Measurements from ENCODE around the gene GSTO2. TPM values are rescaled to one million over a fixed set of nuclear protein-coding genes. Genes with fewer than 3 reads are reported as not detected.

GSTO2 gene
- total and polyA plus RNA-seq, 2 donors from 2014 or later, result 22.3 to 56.7 TPM

DNA sequence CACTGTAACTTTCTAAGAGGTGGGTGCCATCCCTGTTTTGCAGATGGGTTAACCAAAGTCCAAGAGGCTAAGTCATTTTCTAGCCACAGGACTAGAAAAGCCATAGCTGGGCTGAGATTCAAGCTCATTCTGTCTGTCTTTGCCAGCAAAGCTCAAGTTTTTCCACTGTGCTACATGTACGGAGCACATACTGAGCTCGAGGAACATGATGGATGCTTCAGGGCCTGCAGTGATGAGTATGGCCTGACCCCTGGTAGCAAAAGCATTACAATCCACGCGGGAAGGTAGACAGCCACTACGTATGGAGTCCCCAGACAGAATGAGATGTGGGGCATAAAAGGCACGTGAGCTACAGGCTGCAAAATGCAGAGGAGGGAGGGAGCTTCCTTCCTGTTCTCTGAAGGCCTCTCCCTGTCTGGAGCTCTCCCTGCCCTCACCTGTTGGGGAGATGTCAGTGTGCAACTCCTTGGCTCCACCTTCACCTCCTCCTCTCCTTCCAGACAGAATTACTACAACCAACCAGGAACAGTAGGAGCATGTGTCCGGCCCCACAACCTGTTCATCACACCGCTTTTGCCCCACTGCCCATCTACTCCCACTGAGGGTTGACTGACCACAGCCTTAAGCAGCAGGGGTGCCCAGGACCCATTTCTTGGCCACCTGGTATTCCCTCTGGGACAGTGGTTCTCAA, 52.9 kb downstream of the GSTO2 start:
- Histone ChIP-seq H3K27me3 (ENCODE audit: control insufficient read depth, insufficient read depth, low read length) (no peaks in the 10 kb centered on the region), H3K4me3 (ENCODE audit: low read length in 3 of 3) (no peak overlapping the region), H3K9ac (ENCODE audit: low read length in 3 of 3) (peak overlapping the region in 1 of 3 donors; percentile 1), H3K9me3 (ENCODE audit: control insufficient read depth in 2 of 3, insufficient read depth in 1 of 3, low read length in 3 of 3) (no peaks in the 10 kb centered on the region), H3K27ac (ENCODE audit: low read depth in 2 of 2, low read length in 2 of 2) (no peak overlapping the region), H3K36me3 (ENCODE audit: control insufficient read depth in 2 of 3, insufficient read depth in 3 of 3, low read length in 3 of 3) (no peaks in the 10 kb centered on the region), H3K4me1 (ENCODE audit: control insufficient read depth in 2 of 3, insufficient read depth in 2 of 3, low read depth in 1 of 3, low read length in 3 of 3) (peaks cover 0 to 53% (median 26%) of the 10 kb centered on the region in 3 donors)
- FAIRE-seq, result no peak
- TF ChIP-seq, protein P1, sequence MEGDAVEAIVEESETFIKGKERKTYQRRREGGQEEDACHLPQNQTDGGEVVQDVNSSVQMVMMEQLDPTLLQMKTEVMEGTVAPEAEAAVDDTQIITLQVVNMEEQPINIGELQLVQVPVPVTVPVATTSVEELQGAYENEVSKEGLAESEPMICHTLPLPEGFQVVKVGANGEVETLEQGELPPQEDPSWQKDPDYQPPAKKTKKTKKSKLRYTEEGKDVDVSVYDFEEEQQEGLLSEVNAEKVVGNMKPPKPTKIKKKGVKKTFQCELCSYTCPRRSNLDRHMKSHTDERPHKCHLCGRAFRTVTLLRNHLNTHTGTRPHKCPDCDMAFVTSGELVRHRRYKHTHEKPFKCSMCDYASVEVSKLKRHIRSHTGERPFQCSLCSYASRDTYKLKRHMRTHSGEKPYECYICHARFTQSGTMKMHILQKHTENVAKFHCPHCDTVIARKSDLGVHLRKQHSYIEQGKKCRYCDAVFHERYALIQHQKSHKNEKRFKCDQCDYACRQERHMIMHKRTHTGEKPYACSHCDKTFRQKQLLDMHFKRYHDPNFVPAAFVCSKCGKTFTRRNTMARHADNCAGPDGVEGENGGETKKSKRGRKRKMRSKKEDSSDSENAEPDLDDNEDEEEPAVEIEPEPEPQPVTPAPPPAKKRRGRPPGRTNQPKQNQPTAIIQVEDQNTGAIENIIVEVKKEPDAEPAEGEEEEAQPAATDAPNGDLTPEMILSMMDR (IDR thresholded peaks at IDR 0.05; ENCODE audit: borderline replicate concordance, extremely low read depth, insufficient read depth), result no peak
- intact Hi-C loops (cut with DNase I), result no loop called here
- peak in 1 of 5 donors; percentile 55 for DNase-seq

- H3K4me1 ChIP-seq (ENCODE audit: control insufficient read depth in 2 of 3, insufficient read depth in 2 of 3, low read depth in 1 of 3, low read length in 3 of 3), result peaks cover 0 to 57% (median 27%) of the 10 kb centered on the region in 3 donors
- H3K27ac ChIP-seq (ENCODE audit: low read depth in 2 of 2, low read length in 2 of 2), result peak overlapping the region in 1 of 2 donors; percentile 27
- H3K9ac ChIP-seq (ENCODE audit: low read length in 3 of 3), result peak overlapping the region in 1 of 3 donors; percentile 1
- H3K27me3 ChIP-seq (ENCODE audit: control insufficient read depth, insufficient read depth, low read length), result no peaks in the 10 kb centered on the region
- no peaks in the 10 kb centered on the region for H3K36me3 ChIP-seq (ENCODE audit: control insufficient read depth in 2 of 3, insufficient read depth in 3 of 3, low read length in 3 of 3)
- intact Hi-C loops (cut with DNase I), result no loop called here
- H3K9me3 ChIP-seq (ENCODE audit: control insufficient read depth in 2 of 3, insufficient read depth in 1 of 3, low read length in 3 of 3), result no peaks in the 10 kb centered on the region
- no peak overlapping the region for H3K4me3 ChIP-seq (ENCODE audit: low read length in 3 of 3)
- peak in 1 of 5 donors; percentile 70 for DNase-seq
- FAIRE-seq, result no peak
- TF ChIP-seq, protein P1 (IDR thresholded peaks at IDR 0.05; ENCODE audit: borderline replicate concordance, extremely low read depth, insufficient read depth), result no peak
These were observed 53.4 kb downstream of the GSTO2 start for GRCh38 chr10:104322416-104322782.

DNA sequence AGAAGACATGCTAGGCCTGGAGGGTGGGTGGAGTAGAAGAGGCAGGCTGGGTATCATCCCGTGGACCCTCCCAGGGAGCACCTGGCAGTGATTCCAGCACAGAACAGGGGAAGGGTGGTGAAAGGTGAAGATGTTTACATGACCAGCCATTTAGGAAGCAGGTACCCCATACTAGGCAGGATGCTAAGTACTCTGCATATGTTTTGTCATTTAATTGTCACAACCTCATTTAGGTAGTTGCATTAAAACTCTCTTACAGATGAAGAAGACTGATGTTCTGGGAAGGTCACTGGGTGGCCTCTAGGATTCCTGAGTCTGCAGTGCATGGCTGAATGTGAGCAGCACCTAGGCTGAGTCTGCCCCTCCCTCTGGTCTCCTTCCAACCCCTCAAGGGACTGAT, 54.1 kb downstream of the GSTO2 start:
- FAIRE-seq, result no peak

More for the DNA sequence above, 54.1 kb downstream of the GSTO2 start:
- H3K4me3 ChIP-seq (ENCODE audit: low read length in 3 of 3), result no peak overlapping the region
- intact Hi-C loops (cut with DNase I), result no loop called here
- peaks cover 0 to 62% (median 30%) of the 10 kb centered on the region in 3 donors for H3K4me1 ChIP-seq (ENCODE audit: control insufficient read depth in 2 of 3, insufficient read depth in 2 of 3, low read depth in 1 of 3, low read length in 3 of 3)
- peak in 1 of 5 donors; percentile 8 for DNase-seq
- H3K27me3 ChIP-seq (ENCODE audit: control insufficient read depth, insufficient read depth, low read length), result no peaks in the 10 kb centered on the region
- no peaks in the 10 kb centered on the region for H3K36me3 ChIP-seq (ENCODE audit: control insufficient read depth in 2 of 3, insufficient read depth in 3 of 3, low read length in 3 of 3)
- TF ChIP-seq, protein P1 (IDR thresholded peaks at IDR 0.05; ENCODE audit: borderline replicate concordance, extremely low read depth, insufficient read depth), result no peak
- H3K9ac ChIP-seq (ENCODE audit: low read length in 3 of 3), result no peak overlapping the region
- H3K27ac ChIP-seq (ENCODE audit: low read depth in 2 of 2, low read length in 2 of 2), result peak overlapping the region in 1 of 2 donors; percentile 27
- H3K9me3 ChIP-seq (ENCODE audit: control insufficient read depth in 2 of 3, insufficient read depth in 1 of 3, low read length in 3 of 3), result no peaks in the 10 kb centered on the region

Measured in kidney (tissue), 14 donors.